HG03442 (cell line): Measurements from ENCODE around the gene KIAA0232.
"Not testable (repeated sequence)": the region's sequence is repeated elsewhere in the genome, so short reads cannot be mapped to it uniquely, and the experiment has no call there.

Experiments used
- ATAC-seq: cut with Tn5 transposase; IDR thresholded peaks from one replicate; pipeline ENCODE4 v1.9.1; 2021; ENCODE audit warnings: mild to moderate bottlenecking, moderate library complexity; ENCODE audit not compliant: unreplicated experiment

Gene KIAA0232

DNA sequence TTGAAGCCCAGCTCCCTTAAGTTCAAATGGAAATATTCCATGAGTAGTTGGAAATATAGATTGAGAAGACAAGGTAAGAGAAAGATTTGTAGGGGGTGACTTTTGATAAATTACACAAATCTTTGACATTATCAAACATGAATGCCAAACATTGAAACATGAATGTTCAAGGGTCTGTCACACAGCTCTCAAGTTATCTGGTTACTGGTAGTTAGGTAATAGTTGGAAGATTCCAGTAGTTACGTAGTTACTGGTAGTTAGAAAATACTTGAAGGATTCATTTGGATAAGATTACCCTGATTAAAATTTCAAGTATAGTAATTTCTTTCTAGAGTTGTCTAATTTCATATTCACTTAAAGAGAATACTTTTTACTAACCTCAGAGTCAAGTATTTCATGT, 20.7 kb downstream of the KIAA0232 start:
- no peak for ATAC-seq

DNA sequence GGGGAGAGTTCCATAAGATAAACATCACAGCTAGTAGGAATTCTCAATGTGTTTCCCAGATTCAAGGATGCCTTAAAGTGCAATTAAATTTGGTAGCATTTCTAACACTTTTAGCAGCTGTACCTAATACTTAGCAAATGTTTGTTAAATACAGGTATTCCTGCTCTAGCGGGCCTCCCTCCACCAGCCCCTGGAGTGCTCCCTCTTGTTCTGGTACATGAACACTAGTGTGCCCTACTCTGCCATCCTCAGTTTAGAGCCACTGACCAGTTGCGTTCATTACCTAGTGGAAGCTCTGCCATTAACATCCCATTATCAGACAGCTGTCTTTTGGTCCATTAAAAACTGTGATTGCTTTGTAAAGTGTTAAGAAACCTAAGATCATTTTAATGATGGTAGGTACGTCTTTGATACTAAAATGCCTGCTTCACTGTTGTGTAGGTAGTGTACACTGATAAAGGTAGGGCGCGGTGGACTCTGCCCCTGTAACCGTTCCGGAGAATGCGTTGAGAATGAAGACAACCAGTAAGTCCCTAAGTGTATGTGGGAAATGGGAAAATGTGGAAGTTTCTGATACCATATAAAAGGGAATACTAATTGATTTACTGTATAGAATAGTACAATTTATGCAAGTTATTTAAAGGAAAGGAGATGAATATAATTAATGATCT, 21.7 kb downstream of the KIAA0232 start:
- no peak for ATAC-seq

DNA sequence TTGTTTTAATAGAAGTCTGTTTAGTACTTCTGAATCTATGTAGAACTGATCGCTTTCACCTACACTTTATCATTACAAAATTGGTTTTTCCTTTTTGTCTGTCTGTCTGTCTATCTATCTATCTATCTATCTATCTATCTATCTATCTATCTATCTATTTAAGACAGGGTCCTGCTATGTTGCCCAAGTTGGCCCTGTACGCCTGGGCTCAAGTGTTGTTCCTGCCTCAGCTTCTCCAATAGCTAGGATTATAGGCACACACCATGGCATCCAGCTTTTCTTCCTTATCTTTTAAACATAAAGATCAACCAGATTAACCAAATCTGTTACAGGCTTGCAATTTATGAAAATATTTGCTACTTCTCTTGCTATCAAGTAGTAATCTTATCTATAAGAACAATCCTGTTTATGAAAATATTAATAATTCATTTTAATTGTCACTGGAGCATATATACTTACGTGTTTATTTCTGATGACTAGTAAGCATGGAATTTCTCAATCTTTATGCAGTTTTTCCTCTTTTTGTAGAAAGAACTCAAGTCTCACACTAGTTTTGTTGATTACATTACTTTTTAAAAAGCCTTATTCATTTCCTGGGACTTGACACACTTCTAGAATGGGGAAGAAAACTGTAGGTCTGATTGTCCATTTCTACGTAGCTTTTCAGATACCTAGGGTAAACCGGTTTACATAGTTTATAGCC, 24.5 kb downstream of the KIAA0232 start:
- ATAC-seq: no peak

DNA sequence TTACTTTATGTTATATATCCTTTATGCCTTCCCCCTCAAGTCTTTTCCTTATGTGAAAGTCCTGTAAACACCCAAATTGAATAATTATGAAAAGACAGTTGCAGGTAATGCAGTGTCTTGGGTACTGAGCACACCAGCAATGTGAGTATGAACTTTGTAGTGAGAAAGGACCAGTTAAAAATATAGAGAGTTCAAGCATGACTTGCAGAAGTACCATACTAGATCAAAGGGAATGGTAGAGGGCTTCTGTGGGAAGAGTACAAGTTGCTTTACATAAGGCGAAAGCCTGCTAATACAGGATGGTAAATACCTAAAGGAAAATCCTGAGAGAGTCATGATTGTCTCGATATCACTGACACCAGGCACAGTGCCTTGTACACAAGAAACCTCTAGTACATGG, 25.7 kb downstream of the KIAA0232 start:
- no peak for ATAC-seq

GRCh38 chr4:6811165-6811564, 28.6 kb downstream of the KIAA0232 start:
- no peak for ATAC-seq

DNA sequence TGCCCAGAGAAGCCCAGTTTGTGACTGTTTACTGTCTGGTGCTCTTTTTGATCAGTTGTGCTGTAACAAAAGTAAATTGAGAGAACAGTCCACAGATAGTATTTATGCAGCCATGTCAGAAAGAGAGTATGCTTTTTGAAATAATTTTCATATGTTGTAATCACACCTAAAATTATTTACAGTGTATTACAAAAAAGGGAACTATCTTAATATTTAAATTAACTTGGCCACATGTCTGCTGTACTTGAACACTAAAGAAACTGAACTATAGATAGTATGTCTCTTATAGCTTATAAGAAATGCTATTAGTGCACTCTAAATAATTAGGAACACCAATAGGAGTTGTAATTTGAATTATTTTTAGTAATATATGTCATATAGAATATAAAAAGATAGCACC, 30.2 kb downstream of the KIAA0232 start:
- no peak for ATAC-seq

DNA sequence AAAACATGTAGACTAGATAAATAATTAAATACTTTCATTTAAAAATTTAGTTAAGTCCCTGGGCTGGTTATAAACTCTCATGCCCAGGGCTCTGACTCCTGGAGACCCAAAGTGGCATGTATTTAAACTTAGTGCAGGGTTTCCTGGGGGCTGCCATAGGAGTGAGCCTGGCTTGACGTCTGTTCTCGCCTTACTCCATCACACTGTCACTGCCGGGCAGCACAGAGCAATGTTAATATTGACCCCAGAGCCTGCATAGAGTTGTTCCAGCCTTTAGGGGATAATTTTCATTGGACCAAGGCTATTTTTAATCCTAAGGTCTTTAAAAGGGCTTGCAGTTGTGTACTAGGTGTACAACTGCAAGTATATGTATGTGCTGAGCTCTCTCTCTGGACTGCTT, 31.2 kb downstream of the KIAA0232 start:
- ATAC-seq: no peak

GRCh38 chr4:6815029-6815836, 32.7 kb downstream of the KIAA0232 start:
- ATAC-seq: no peak

GRCh38 chr4:6819295-6819694, 36.8 kb downstream of the KIAA0232 start:
- ATAC-seq: no peak

DNA sequence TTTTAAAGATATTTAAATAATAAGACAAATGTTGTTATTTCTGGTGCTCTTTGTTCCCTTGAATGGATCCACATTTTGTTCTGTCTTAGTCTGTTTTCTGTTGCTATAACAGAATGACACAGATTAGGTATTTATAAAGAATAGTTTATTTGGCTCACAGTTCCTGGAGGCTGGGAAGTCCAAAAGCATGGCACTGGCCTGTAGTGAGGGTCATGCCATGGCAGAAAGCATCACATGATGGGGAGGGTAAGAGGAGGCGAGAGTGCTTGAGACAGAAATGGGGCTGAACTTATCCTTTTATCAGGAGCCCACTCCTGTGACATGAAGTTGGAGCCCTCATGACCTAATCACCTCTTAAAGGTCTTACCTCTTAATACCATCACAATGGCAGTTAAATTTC, 38.2 kb downstream of the KIAA0232 start:
- no peak for ATAC-seq

GRCh38 chr4:6824071-6824470, 41.5 kb downstream of the KIAA0232 start:
- no peak for ATAC-seq

DNA sequence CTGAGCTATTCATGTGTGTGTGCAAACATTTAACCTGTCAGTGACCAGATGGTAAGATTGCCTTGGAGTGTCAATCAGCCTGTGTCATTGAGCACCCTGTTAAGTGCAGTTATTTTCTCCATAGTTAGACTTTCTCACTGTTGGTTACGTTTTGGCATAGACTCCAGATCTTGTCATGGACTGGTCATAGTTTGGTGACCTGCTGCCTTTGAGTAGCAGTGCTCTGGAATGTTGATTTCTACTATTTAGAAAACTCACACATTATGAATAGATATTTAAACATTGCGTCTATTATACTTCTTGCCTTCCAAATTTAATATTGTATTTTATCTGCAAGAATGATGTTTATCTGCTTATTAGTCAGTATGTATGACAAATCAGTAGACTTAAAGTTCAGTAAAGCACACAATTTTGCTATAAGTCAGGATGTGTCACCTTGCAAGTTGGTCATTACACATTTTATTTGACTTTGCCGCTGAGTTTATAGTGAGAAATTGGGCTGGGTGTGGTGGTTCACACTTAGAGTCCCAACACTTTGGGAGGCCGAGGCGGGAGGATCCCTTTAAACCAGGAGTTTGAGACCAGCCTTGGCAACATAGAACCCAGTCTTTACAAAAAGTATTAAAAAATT, 42.4 kb downstream of the KIAA0232 start:
- no peak for ATAC-seq

GRCh38 chr4:6825403-6825802, 42.9 kb downstream of the KIAA0232 start:
- no peak for ATAC-seq

DNA sequence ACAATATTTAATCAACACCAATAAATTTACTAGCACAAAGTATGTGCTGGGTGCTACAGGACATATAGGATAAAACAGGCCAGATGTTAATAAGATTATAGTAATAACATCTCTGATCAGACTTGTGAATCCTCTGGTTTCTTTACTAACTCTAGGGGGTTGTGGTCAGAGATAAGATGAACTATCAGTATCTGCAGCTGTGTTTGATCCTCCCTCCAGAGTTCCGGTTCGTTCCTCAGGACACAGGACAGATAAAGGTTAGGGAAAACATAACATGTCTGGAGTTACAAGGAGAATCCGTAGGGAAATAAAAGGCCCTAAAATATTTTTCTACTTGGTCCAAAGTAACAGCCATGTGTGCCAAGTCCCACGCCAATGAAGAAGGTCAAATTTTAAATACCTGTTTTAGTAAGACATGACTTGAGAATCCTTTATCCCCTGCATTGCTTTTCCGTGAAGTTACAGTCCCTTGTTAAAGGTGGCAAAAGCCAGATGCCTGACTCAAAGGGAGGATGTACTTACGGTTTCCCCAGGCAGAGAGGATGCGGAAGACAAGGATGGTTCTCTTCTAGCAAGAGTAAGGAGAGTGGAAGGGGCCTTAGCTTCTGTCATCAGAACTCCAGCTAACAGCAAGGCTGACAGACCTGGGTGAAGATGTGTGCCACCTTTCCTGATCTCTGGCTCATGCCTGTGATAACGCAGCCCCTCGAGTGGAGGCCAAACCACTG, 44.4 kb downstream of the KIAA0232 start:
- ATAC-seq: no peak

GRCh38 chr4:6829086-6829485, 46.6 kb downstream of the KIAA0232 start:
- ATAC-seq: no peak

GRCh38 chr4:6834867-6835266, 52.3 kb downstream of the KIAA0232 start:
- no peak for ATAC-seq

DNA sequence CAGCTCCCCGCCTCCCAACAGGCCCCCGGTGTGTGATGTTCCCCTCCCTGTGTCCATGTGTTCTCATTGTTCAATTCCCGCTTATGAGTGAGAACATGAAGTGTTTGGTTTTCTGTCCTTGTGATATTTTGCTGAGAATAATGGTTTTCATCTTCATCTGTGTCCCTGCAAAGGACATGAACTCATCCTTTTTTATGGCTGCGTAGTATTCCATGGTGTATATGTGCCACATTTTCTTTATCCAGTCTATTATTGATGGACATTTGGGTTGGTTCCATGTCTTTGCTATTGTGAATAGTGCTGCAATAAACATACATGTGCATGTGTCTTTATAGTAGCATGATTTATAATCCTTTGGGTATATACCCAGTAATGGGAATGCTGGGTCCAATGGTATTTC, 53.1 kb downstream of the KIAA0232 start:
- ATAC-seq: not testable (repeated sequence)

- not testable (repeated sequence) for ATAC-seq
Observed at GRCh38 chr4:6837106-6837505, 54.6 kb downstream of the KIAA0232 start.

- no peak for ATAC-seq
Observed at GRCh38 chr4:6839579-6839978, 57.1 kb downstream of the KIAA0232 start.

GRCh38 chr4:6840062-6840976, 57.8 kb downstream of the KIAA0232 start:
- ATAC-seq: no peak
